ENCODE data around the gene MET. TPM values are rescaled to one million over a fixed set of nuclear protein-coding genes. Genes with fewer than 3 reads are reported as not detected.

MET gene
- total and polyA plus RNA-seq, 2 of the 8 experiments (the other 6 are each of a cell fraction or from before 2014, with no cell fraction given): 3.5 to 12.9 TPM

DNA sequence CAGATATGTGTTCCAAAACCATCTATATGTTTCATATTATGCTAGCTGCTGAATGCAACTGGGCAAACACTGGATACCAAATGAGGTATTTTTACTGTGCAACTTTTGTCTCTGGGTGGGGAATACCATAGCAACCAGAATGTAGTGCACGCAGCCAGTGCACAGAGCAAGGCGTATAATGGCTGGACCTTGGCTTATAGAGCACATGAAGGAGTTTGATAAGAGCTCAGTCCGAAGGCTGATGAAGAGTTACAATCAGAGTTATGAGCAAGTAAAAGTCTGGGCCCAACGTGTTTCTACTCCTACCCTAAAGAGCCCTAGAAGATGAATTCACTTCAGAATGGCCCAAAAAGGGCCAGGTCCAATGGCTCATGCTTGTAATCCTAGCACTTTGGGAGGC, 82.2 kb downstream of the MET start:
- no peak for FAIRE-seq
- CTCF ChIA-PET (ENCODE audit: partially characterized antibody): interaction anchor here (1.4 kb wide), 1 partner anchor 163 kb away, joined by 5 read pairs; no protein-coding TSS in a partner anchor
- WGBS, 2 experiments (ENCODE audit: extremely low coverage in 1 of 2, insufficient coverage in 1 of 2, insufficient read length in 1 of 2, insufficient replicate concordance in 2 of 2, low coverage in 1 of 2, low lambda C conversion rate in 2 of 2, missing lambda C conversion rate in 1 of 2): 86% methylated on average over 4 of the region's 4 CpGs; no CpG with 5 or more reads in 1 of the 2 experiments
- TF ChIP-seq, protein P1, sequence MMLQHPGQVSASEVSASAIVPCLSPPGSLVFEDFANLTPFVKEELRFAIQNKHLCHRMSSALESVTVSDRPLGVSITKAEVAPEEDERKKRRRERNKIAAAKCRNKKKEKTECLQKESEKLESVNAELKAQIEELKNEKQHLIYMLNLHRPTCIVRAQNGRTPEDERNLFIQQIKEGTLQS (IDR thresholded peaks at IDR 0.05; ENCODE audit: insufficient read depth, low read depth, low read length): no peak
- no peak for TF ChIP-seq GABPA (IDR thresholded peaks at IDR 0.05; ENCODE audit: borderline replicate concordance, insufficient read depth, low read length)
- TF ChIP-seq CREB1 (IDR thresholded peaks at IDR 0.05): no peak
- TF ChIP-seq SP2 (IDR thresholded peaks at IDR 0.05; ENCODE audit: low read length): no peak

More for the DNA sequence above, 82.2 kb downstream of the MET start:
- Histone ChIP-seq H3K36me3 (ENCODE audit: control insufficient read depth in 2 of 4, insufficient read depth in 4 of 4, low read length in 3 of 4) (no peaks in the 10 kb centered on the region), H3K18ac (ENCODE audit: extremely low read depth, low read length) (no peak overlapping the region), H3K56ac (replicated peaks; ENCODE audit: insufficient read length, low read depth, low read length) (no peak overlapping the region), H3K9ac (replicated peaks in 1 of 4; ENCODE audit: extremely low read depth in 1 of 4, low read depth in 3 of 4, low read length in 3 of 4) (no peak overlapping the region), H3K4ac (replicated peaks; ENCODE audit: insufficient read length, low read depth, low read length) (no peak overlapping the region), H3K9me3 (ENCODE audit: insufficient read depth in 2 of 2, low read depth in 1 of 2, low read length in 1 of 2) (no peaks in the 10 kb centered on the region), H4K8ac (ENCODE audit: extremely low read depth, insufficient read depth, low read length) (no peak overlapping the region), H4K91ac (replicated peaks; ENCODE audit: insufficient read length, low read length) (no peak overlapping the region), H2AFZ (ENCODE audit: low read length) (no peak overlapping the region), H4K20me1 (replicated peaks in 1 of 2; ENCODE audit: control insufficient read depth in 1 of 2, insufficient read depth in 2 of 2, low read length in 2 of 2) (no peaks in the 10 kb centered on the region), H2BK15ac (ENCODE audit: low read length) (no peak overlapping the region), H2BK5ac (ENCODE audit: low read depth, low read length) (no peak overlapping the region), H3K27ac (ENCODE audit: low read depth, low read length) (no peak overlapping the region), H2BK120ac (replicated peaks; ENCODE audit: low read depth, low read length) (no peak overlapping the region), H4K5ac (ENCODE audit: insufficient read length, low read depth, low read length) (no peak overlapping the region), H3K79me1 (ENCODE audit: low read depth, low read length) (no peaks in the 10 kb centered on the region), H3K4me2 (ENCODE audit: insufficient read depth in 1 of 2, low read depth in 2 of 2, low read length in 2 of 2) (no peak overlapping the region), H3K79me2 (ENCODE audit: control insufficient read depth in 1 of 2, insufficient read depth in 2 of 2, low read length in 2 of 2) (no peaks in the 10 kb centered on the region), H2BK20ac (ENCODE audit: low read length) (no peak overlapping the region), H3K23ac (ENCODE audit: insufficient read length) (no peak overlapping the region), H3K4me3 (ENCODE audit: extremely low read depth in 1 of 4, insufficient read depth in 2 of 4, low read depth in 3 of 4, low read length in 4 of 4) (no peak overlapping the region), H3K4me1 (replicated peaks in 1 of 4; ENCODE audit: control insufficient read depth in 3 of 4, insufficient read depth in 4 of 4, low read length in 3 of 4) (no peaks in the 10 kb centered on the region), H3K23me2 (ENCODE audit: low read depth, low read length) (no peaks in the 10 kb centered on the region), H2AK5ac (ENCODE audit: low read depth, low read length) (no peak overlapping the region), H3K27me3 (replicated peaks in 1 of 4; ENCODE audit: control insufficient read depth in 3 of 4, extremely low read depth in 1 of 4, insufficient read depth in 3 of 4, low read length in 3 of 4) (no peaks in the 10 kb centered on the region), H2BK12ac (ENCODE audit: low read depth, low read length) (no peak overlapping the region), H3K14ac (ENCODE audit: insufficient read length) (no peak overlapping the region)
- DNase-seq (ENCODE audit: low read depth in 1 of 2, low spot score in 2 of 2): no peak
- POLR2A ChIA-PET (ENCODE audit: partially characterized antibody): no interaction called here
